Amniotic epithelial cell (primary cell): Measurements from ENCODE around the gene ACTN2.
A peak's percentile ranks its signal among the peaks of the same experiment; 100 is the strongest.

ENCODE experiments used
- DNase-seq: peaks from one replicate; pipeline ENCODE4 v3.0.0-alpha.2; 2010; ENCODE audit warnings: low read depth

The ACTN2 gene

GRCh38 chr1:236742421-236743160 is 56.3 kb downstream of the ACTN2 start:
- DNase-seq, result no peak

- DNase-seq, result no peak
Observed at GRCh38 chr1:236744533-236744932, 58.2 kb downstream of the ACTN2 start.

- no peak for DNase-seq
Observed at GRCh38 chr1:236746785-236747184, 60.5 kb downstream of the ACTN2 start.

- no peak for DNase-seq
Observed at GRCh38 chr1:236747311-236747985, 61.1 kb downstream of the ACTN2 start.

- DNase-seq, result no peak
Observed at GRCh38 chr1:236748268-236748870, 62.1 kb downstream of the ACTN2 start.

- DNase-seq, result no peak
Observed at GRCh38 chr1:236750928-236751327, 64.6 kb downstream of the ACTN2 start.

GRCh38 chr1:236751385-236751784 is 65.1 kb downstream of the ACTN2 start:
- no peak for DNase-seq

GRCh38 chr1:236751935-236752334 is 65.6 kb downstream of the ACTN2 start:
- no peak for DNase-seq

- peak; percentile 55 for DNase-seq
Observed at GRCh38 chr1:236753516-236753915, 67.2 kb downstream of the ACTN2 start.

- no peak for DNase-seq
Observed at GRCh38 chr1:236753964-236754363, 67.7 kb downstream of the ACTN2 start.

GRCh38 chr1:236754525-236755210 is 68.4 kb downstream of the ACTN2 start:
- DNase-seq, result no peak

GRCh38 chr1:236757640-236758039 is 71.3 kb downstream of the ACTN2 start:
- DNase-seq, result no peak

- peak; percentile 41 for DNase-seq
Observed at GRCh38 chr1:236759252-236759859, 73.1 kb downstream of the ACTN2 start.

- no peak for DNase-seq
Observed at GRCh38 chr1:236760480-236760879, 74.2 kb downstream of the ACTN2 start.

- DNase-seq, result no peak
Observed at GRCh38 chr1:236760986-236761385, 74.7 kb downstream of the ACTN2 start.

GRCh38 chr1:236761397-236762132 is 75.3 kb downstream of the ACTN2 start:
- DNase-seq, result no peak

GRCh38 chr1:236762410-236762809 is 76.1 kb downstream of the ACTN2 start:
- peak; percentile 12 for DNase-seq

GRCh38 chr1:236765831-236766230 is 79.5 kb downstream of the ACTN2 start:
- no peak for DNase-seq

- no peak for DNase-seq
Observed at GRCh38 chr1:236766506-236766905, 80.2 kb downstream of the ACTN2 start.

GRCh38 chr1:236767276-236767675 is 81.0 kb downstream of the ACTN2 start:
- no peak for DNase-seq

GRCh38 chr1:236768601-236769000 is 82.3 kb downstream of the ACTN2 start:
- no peak for DNase-seq

GRCh38 chr1:236773919-236774318 is 87.6 kb downstream of the ACTN2 start:
- no peak for DNase-seq
